Activated naive CD8-positive, alpha-beta T cell (primary cell): Measurements from ENCODE around the gene PEX5.

ENCODE experiments used
- H3K27ac Mint-ChIP-seq: one replicate; pipeline ENCODE4 v1.8.0; 2021; ENCODE audit warnings: mixed read lengths
- H3K27me3 Mint-ChIP-seq: one replicate; pipeline ENCODE4 v1.8.0; 2021; ENCODE audit warnings: mixed read lengths
- H3K36me3 Mint-ChIP-seq: one replicate; pipeline ENCODE4 v1.8.0; 2021; ENCODE audit warnings: mixed read lengths
- H3K4me1 Mint-ChIP-seq: one replicate; pipeline ENCODE4 v1.8.0; 2021; ENCODE audit warnings: low read depth, mixed read lengths
- H3K4me3 Mint-ChIP-seq: one replicate; pipeline ENCODE4 v1.8.0; 2021; ENCODE audit warnings: mild to moderate bottlenecking, mixed read lengths
- H3K9me3 Mint-ChIP-seq: one replicate; pipeline ENCODE4 v1.8.0; 2021; ENCODE audit warnings: low read depth, mixed read lengths

PEX5 gene

GRCh38 chr12:7189398-7190267, at the start of gene PEX5:
TSS of gene PEX5 (plus strand) at chr12:7189686. CDS start at chr12:7190378, 692 bp downstream.
- H3K9me3 Mint-ChIP-seq, result no peaks in the 10 kb centered on the region
- H3K4me1 Mint-ChIP-seq, result peaks cover 46% of the 10 kb centered on the region
- H3K36me3 Mint-ChIP-seq, result peaks cover 9% of the 10 kb centered on the region
- H3K4me3 Mint-ChIP-seq, result peak within 1 kb of the TSS; percentile 95
- peak within 1 kb of the TSS; percentile 95 for H3K27ac Mint-ChIP-seq
- H3K27me3 Mint-ChIP-seq, result no peaks in the 10 kb centered on the region

- H3K4me3 Mint-ChIP-seq, result no peak overlapping the region
- H3K4me1 Mint-ChIP-seq, result no peaks in the 10 kb centered on the region
- no peaks in the 10 kb centered on the region for H3K27me3 Mint-ChIP-seq
- H3K9me3 Mint-ChIP-seq, result no peaks in the 10 kb centered on the region
- H3K27ac Mint-ChIP-seq, result no peak overlapping the region
- peaks cover 9% of the 10 kb centered on the region for H3K36me3 Mint-ChIP-seq
These were observed 48.0 kb upstream of the PEX5 start for GRCh38 chr12:7141351-7142005.

GRCh38 chr12:7142056-7142644, 47.3 kb upstream of the PEX5 start:
- H3K4me1 Mint-ChIP-seq, result no peaks in the 10 kb centered on the region
- peaks cover 10% of the 10 kb centered on the region for H3K36me3 Mint-ChIP-seq
- H3K27ac Mint-ChIP-seq, result no peak overlapping the region
- H3K9me3 Mint-ChIP-seq, result no peaks in the 10 kb centered on the region
- no peak overlapping the region for H3K4me3 Mint-ChIP-seq
- no peaks in the 10 kb centered on the region for H3K27me3 Mint-ChIP-seq

- Mint-ChIP-seq H3K27ac (no peak overlapping the region), H3K4me3 (no peak overlapping the region), H3K4me1 (no peaks in the 10 kb centered on the region), H3K36me3 (peaks cover 8% of the 10 kb centered on the region), H3K27me3 (no peaks in the 10 kb centered on the region), H3K9me3 (no peaks in the 10 kb centered on the region)
These were observed 46.5 kb upstream of the PEX5 start for GRCh38 chr12:7142809-7143465.

- H3K4me3 Mint-ChIP-seq, result no peak overlapping the region
- no peaks in the 10 kb centered on the region for H3K9me3 Mint-ChIP-seq
These were observed 45.9 kb upstream of the PEX5 start for GRCh38 chr12:7143564-7143963.

GRCh38 chr12:7144414-7145120, 44.9 kb upstream of the PEX5 start:
- Mint-ChIP-seq H3K4me3 (no peak overlapping the region), H3K27me3 (no peaks in the 10 kb centered on the region), H3K27ac (no peak overlapping the region), H3K9me3 (no peaks in the 10 kb centered on the region), H3K4me1 (no peaks in the 10 kb centered on the region), H3K36me3 (peaks cover 3% of the 10 kb centered on the region)

More at GRCh38 chr12:7143564-7143963, 45.9 kb upstream of the PEX5 start:
- Mint-ChIP-seq H3K27me3 (no peaks in the 10 kb centered on the region), H3K36me3 (peaks cover 8% of the 10 kb centered on the region), H3K4me1 (no peaks in the 10 kb centered on the region), H3K27ac (no peak overlapping the region)

- no peaks in the 10 kb centered on the region for H3K9me3 Mint-ChIP-seq
- no peaks in the 10 kb centered on the region for H3K27me3 Mint-ChIP-seq
- H3K4me1 Mint-ChIP-seq, result no peaks in the 10 kb centered on the region
- H3K27ac Mint-ChIP-seq, result no peak overlapping the region
- H3K4me3 Mint-ChIP-seq, result no peak overlapping the region
- peaks cover 5% of the 10 kb centered on the region for H3K36me3 Mint-ChIP-seq
These were observed 43.8 kb upstream of the PEX5 start for GRCh38 chr12:7145671-7146070.

GRCh38 chr12:7146228-7146627, 43.3 kb upstream of the PEX5 start:
- H3K27ac Mint-ChIP-seq, result no peak overlapping the region
- peaks cover 7% of the 10 kb centered on the region for H3K36me3 Mint-ChIP-seq
- H3K4me3 Mint-ChIP-seq, result no peak overlapping the region
- no peaks in the 10 kb centered on the region for H3K4me1 Mint-ChIP-seq
- H3K9me3 Mint-ChIP-seq, result no peaks in the 10 kb centered on the region
- H3K27me3 Mint-ChIP-seq, result no peaks in the 10 kb centered on the region

GRCh38 chr12:7146906-7147305, 42.6 kb upstream of the PEX5 start:
- Mint-ChIP-seq H3K36me3 (peaks cover 7% of the 10 kb centered on the region), H3K4me3 (no peak overlapping the region), H3K27ac (no peak overlapping the region), H3K9me3 (no peaks in the 10 kb centered on the region), H3K4me1 (no peaks in the 10 kb centered on the region), H3K27me3 (no peaks in the 10 kb centered on the region)

- H3K4me3 Mint-ChIP-seq, result no peak overlapping the region
- no peaks in the 10 kb centered on the region for H3K27me3 Mint-ChIP-seq
- H3K27ac Mint-ChIP-seq, result no peak overlapping the region
- H3K36me3 Mint-ChIP-seq, result peaks cover 7% of the 10 kb centered on the region
- no peaks in the 10 kb centered on the region for H3K4me1 Mint-ChIP-seq
- no peaks in the 10 kb centered on the region for H3K9me3 Mint-ChIP-seq
These were observed 39.1 kb upstream of the PEX5 start for GRCh38 chr12:7150356-7150755.

GRCh38 chr12:7150841-7151240, 38.6 kb upstream of the PEX5 start:
- H3K4me3 Mint-ChIP-seq, result no peak overlapping the region
- no peaks in the 10 kb centered on the region for H3K4me1 Mint-ChIP-seq
- no peak overlapping the region for H3K27ac Mint-ChIP-seq
- peaks cover 7% of the 10 kb centered on the region for H3K36me3 Mint-ChIP-seq
- no peaks in the 10 kb centered on the region for H3K9me3 Mint-ChIP-seq
- H3K27me3 Mint-ChIP-seq, result no peaks in the 10 kb centered on the region

- H3K9me3 Mint-ChIP-seq, result no peaks in the 10 kb centered on the region
- H3K27me3 Mint-ChIP-seq, result no peaks in the 10 kb centered on the region
- H3K27ac Mint-ChIP-seq, result no peak overlapping the region
- H3K4me1 Mint-ChIP-seq, result no peaks in the 10 kb centered on the region
- H3K36me3 Mint-ChIP-seq, result peaks cover 5% of the 10 kb centered on the region
- no peak overlapping the region for H3K4me3 Mint-ChIP-seq
These were observed 38.0 kb upstream of the PEX5 start for GRCh38 chr12:7151532-7151931.

GRCh38 chr12:7152818-7153217, 36.7 kb upstream of the PEX5 start:
- H3K4me3 Mint-ChIP-seq, result no peak overlapping the region
- H3K27me3 Mint-ChIP-seq, result no peaks in the 10 kb centered on the region
- no peak overlapping the region for H3K27ac Mint-ChIP-seq
- H3K36me3 Mint-ChIP-seq, result peaks cover 5% of the 10 kb centered on the region
- no peaks in the 10 kb centered on the region for H3K4me1 Mint-ChIP-seq
- no peaks in the 10 kb centered on the region for H3K9me3 Mint-ChIP-seq

- Mint-ChIP-seq H3K36me3 (peaks cover 5% of the 10 kb centered on the region), H3K27ac (no peak overlapping the region), H3K27me3 (no peaks in the 10 kb centered on the region), H3K4me1 (no peaks in the 10 kb centered on the region), H3K4me3 (no peak overlapping the region), H3K9me3 (no peaks in the 10 kb centered on the region)
These were observed 35.4 kb upstream of the PEX5 start for GRCh38 chr12:7154042-7154441.
